ENCODE data around the gene SYNPO.

Gene SYNPO, protein sequence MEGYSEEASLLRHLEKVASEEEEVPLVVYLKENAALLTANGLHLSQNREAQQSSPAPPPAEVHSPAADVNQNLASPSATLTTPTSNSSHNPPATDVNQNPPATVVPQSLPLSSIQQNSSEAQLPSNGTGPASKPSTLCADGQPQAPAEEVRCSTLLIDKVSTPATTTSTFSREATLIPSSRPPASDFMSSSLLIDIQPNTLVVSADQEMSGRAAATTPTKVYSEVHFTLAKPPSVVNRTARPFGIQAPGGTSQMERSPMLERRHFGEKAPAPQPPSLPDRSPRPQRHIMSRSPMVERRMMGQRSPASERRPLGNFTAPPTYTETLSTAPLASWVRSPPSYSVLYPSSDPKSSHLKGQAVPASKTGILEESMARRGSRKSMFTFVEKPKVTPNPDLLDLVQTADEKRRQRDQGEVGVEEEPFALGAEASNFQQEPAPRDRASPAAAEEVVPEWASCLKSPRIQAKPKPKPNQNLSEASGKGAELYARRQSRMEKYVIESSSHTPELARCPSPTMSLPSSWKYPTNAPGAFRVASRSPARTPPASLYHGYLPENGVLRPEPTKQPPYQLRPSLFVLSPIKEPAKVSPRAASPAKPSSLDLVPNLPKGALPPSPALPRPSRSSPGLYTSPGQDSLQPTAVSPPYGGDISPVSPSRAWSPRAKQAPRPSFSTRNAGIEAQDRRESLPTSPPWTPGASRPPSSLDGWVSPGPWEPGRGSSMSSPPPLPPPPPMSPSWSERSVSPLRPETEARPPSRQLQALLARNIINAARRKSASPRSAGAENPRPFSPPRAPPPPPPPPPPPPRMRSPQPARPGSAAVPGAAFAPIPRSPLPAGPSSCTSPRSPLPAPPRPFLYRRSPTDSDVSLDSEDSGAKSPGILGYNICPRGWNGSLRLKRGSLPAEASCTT

GRCh38 chr5:150640311-150641005 lies at the start of gene SYNPO:
Gene SYNPO, plus strand, starts transcription at chr5:150640660. Its CDS starts 7,616 bp downstream, at chr5:150648276.
- no peak for DNase-seq (ENCODE audit: low read depth in 2 of 2)

- no peak for DNase-seq (ENCODE audit: low read depth in 2 of 2)
Observed at GRCh38 chr5:150590979-150591695, 49.3 kb upstream of the SYNPO start.

DNA sequence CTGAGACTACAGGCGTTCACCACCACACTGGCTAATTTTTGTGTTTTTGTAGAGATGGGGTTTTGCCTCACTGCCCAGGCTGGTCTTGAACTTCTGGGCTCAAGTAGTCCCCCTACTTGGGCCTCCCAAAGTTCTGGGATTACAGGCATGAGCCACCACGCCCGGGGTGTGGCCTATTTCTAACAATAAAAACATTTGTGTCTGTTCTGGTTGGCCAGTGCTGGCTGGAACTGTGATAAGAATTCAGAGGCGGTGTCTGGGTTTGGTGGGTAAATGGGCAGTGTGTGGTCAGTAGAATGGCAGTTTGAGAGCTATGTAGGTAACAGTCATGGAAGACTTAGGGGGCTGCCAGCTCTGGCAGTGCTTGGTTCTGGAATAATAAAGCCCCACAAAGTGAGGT lies 46.9 kb upstream of the SYNPO start:
- DNase-seq (ENCODE audit: low read depth in 2 of 2) = no peak

- no peak for DNase-seq (ENCODE audit: low read depth in 2 of 2)
Observed at GRCh38 chr5:150593996-150594395, 46.5 kb upstream of the SYNPO start.

GRCh38 chr5:150595466-150596031 lies 44.9 kb upstream of the SYNPO start:
- DNase-seq (ENCODE audit: low read depth in 2 of 2) = no peak

- DNase-seq (ENCODE audit: low read depth in 2 of 2) = no peak
Observed at GRCh38 chr5:150596313-150596712, 44.1 kb upstream of the SYNPO start.

GRCh38 chr5:150596826-150597225 lies 43.6 kb upstream of the SYNPO start:
- no peak for DNase-seq (ENCODE audit: low read depth in 2 of 2)

DNA sequence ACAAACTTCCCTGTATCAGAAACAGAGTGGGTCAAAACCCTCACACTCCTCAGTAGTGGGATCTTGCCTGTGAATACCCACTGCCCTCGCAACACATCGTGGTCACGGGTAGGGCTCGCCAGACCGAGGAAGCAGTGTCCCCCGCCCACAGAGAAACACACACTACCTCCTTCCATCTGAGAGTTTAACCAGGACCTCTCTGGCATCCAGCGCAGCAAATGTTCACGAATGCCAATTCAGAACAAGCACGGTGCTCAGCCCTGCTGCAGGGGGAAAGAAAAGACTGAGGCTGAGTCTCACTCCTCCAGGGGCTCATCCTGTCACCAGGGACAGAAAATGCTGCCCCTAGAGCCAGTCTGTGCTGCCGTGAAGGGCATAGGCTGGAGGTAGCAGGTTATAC lies 42.5 kb upstream of the SYNPO start:
- no peak for DNase-seq (ENCODE audit: low read depth in 2 of 2)

- no peak for DNase-seq (ENCODE audit: low read depth in 2 of 2)
Observed at GRCh38 chr5:150598821-150599273, 41.6 kb upstream of the SYNPO start.

DNA sequence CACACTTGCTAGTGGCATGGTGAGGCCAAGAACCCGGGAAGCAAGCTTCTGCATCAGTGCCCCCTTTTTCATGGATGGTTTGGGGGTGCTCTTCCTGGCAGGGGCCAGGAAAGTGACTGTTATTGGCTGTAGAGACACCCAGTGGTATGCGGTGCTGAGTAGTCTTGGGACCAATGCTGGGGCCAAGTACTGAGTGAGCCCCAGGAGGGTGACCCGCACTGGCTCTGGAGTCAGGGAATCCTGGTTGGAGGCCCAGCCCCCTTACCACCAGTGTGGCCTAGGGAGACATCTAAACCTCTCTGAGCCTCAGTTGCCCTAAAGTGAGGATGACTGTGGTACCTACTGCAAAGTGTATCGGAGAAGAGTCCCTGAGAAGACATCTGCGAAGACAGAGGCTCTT lies 41.2 kb upstream of the SYNPO start:
- DNase-seq (ENCODE audit: low read depth in 2 of 2) = no peak

DNA sequence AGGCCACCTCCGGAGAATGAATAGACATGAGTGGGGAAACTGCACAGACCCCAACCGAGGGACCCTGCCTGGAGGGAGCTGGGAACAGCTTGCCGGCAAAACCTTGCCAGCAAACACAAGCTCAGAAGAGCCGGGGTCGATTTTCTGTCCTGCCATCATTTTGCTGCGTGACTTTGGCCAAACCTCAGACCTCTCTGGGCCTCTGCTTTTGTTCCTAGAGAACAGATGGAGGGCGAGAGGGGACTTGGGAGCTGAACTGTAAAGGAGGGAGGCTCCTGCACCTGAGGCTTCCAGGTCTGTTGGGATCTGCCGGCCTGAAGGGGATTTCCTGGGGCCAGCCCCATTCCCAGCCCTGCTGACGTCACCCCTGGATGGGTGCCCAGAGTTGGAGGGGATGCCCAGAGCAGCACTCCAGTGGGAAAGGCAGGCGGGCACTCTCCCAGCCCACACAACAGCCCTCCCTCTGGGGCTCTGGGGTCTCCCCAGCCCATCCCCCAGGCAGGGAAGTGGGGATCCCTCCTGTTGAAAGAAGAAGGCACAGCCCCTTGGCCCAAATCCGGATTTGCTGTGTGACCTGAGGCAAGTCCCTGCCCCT lies 40.4 kb upstream of the SYNPO start:
- DNase-seq (ENCODE audit: low read depth in 2 of 2) = no peak

GRCh38 chr5:150600616-150601490 lies 39.6 kb upstream of the SYNPO start:
- DNase-seq (ENCODE audit: low read depth in 2 of 2) = no peak

- no peak for DNase-seq (ENCODE audit: low read depth in 2 of 2)
Observed at GRCh38 chr5:150601491-150602345, 38.7 kb upstream of the SYNPO start.

DNA sequence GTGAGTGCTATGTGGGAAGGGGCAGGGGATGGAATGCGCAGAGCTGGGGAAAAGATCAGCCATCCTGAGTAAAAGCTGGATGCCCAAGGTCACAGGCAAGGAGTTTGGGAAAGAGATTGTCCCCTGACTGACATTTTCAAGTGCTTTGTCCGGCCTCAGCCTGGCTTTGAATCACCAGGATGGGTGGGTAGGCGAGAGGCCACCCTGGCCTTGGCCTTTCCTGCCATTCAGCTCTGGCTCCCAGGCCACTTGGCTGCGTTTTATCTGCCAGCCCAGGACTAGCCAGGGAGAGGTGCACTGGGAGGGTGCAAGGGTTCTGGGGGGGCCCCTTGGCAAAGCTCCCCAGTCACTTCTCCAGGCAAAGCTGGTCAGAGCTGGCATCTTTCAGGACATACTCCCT lies 37.4 kb upstream of the SYNPO start:
- no peak for DNase-seq (ENCODE audit: low read depth in 2 of 2)

DNA sequence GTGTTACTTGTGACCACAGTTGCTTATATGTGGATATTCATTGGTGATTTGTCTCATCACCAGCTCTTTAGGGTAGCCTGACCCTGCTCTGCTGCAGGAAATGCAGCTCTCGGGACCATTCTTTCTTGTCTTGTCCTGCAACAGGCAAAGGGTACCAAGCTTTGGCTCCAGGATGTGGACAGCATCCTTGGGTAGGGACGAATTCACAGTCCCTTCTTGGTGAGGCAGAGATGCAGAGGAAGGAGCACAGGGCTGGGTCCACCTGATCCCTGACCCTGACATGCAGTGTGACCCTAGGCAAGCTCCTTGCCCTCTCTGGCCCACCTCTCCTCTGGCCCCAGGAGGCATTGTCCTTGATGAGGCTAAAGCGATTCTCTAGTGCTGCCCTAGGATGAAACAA lies 37.0 kb upstream of the SYNPO start:
- DNase-seq (ENCODE audit: low read depth in 2 of 2) = no peak

DNA sequence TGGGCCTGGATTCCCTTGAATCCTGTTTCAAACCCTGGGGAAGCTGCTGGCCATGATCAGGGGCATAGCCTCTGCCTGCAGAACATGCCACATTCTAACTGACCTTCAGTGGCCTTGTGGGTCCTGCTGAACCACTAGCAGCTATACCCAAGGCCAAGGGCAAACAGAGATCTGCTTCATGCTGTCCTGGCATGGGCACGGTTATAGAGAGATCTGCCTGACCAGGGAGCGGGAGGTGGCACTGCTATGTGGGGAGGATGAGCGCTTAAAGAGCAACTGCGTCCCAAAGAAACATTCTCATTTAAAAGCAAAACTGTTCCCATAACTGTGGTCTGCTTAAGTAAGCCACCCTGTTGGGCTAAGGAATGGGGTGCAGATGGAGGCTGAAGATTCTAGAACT lies 36.5 kb upstream of the SYNPO start:
- DNase-seq (ENCODE audit: low read depth in 2 of 2) = no peak

DNA sequence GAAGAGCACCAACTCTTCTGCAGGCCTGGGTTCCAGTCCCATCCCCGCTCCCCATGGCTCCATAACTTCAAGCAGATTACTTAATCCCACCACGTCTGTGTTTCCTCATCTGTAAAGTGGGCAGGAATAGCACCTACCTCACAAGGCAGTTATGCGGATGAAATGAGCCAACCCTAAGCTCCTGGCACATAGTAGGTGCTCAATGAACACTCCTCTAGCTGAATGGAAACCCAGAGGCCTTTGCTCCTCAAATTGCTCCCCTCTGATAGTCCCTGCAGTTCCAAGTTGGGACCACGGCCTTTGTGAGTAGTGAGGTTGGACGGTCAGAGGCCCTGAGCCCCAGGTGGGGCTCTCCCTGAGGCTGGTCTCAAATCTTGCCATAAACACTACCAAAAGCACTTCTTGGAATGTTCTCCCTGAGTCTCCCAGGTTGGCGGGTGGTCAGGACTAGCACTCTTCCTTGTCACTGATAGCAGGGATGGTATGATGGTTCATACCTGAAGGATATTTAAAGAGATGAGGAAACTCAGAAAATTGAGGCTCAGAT lies 35.5 kb upstream of the SYNPO start:
- DNase-seq (ENCODE audit: low read depth in 2 of 2) = no peak

DNA sequence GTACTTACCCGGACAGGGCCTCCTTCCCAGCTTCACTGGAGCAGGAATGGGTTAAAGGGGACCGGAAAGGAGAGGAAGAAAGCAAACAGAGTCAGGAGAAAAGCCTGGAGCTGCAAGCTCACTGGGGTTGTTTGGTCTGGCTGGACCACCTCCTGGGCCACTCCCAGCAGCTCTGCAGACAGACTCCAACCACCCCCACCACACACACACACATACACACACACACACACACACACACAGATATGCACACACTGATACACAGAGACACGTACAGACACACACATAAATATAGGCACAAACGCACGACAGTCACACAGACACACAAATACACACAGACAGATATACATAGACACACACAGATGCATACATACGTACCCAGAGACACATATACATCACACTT lies 34.9 kb upstream of the SYNPO start:
- DNase-seq (ENCODE audit: low read depth in 2 of 2) = no peak

DNA sequence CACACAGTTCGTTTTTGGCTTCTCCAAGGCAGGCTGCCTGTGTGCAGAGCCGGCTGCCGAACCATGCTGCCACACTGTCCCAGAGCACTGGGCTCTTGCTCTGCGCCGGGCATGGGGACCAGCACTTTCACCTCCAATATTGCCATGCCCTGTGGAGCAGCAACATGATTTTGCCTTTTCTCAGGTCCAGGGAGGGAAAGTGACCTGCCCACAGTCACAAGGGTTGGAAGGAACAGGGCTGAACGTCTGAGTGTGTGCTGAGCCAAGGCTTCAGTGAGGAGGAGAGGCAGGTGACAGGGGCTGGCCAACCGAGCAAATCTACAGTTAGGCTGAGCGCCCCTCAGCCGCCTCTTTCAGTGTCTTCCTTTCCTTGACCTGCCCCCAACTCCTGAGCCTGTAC lies 34.0 kb upstream of the SYNPO start:
- DNase-seq (ENCODE audit: low read depth in 2 of 2) = no peak

Measured in stimulated activated CD8-positive, alpha-beta memory T cell treated with anti-CD3 and anti-CD28 coated beads, Interleukin-2, amount 100 ng/mL, for 1 hour (primary cell).